Suprapubic skin (tissue), 4 donors: ENCODE results near the gene SHISA9. TPM values are rescaled to one million over a fixed set of nuclear protein-coding genes. Genes with fewer than 3 reads are reported as not detected.
"Not testable (repeated sequence)": the region's sequence is repeated elsewhere in the genome, so short reads cannot be mapped to it uniquely, and the experiment has no call there.

Source experiments
- DNase-seq, 2 donors: peaks; one replicate each; pipeline ENCODE4 v3.0.0-alpha.2; 2019; ENCODE audit warnings: low spot score in 2 of 2
- H3K27ac ChIP-seq: fragments of 200-600 bp; sonication (generic); one replicate; pipeline ENCODE4 v1.5.1; 2019
- H3K27me3 ChIP-seq: fragments of 200-600 bp; sonication (generic); one replicate; pipeline ENCODE4 v1.5.1; 2019
- H3K36me3 ChIP-seq: fragments of 200-600 bp; sonication (generic); one replicate; pipeline ENCODE4 v1.5.1; 2019
- H3K4me1 ChIP-seq: fragments of 200-600 bp; sonication (generic); one replicate; pipeline ENCODE4 v1.5.1; 2019
- H3K4me3 ChIP-seq: fragments of 200-600 bp; sonication (generic); one replicate; pipeline ENCODE4 v1.5.1; 2019; ENCODE audit warnings: mild to moderate bottlenecking
- H3K9me3 ChIP-seq: fragments of 200-600 bp; sonication (generic); one replicate; pipeline ENCODE4 v1.5.1; 2019
- EP300 ChIP-seq: sonication (generic); formaldehyde crosslinking; IDR thresholded peaks from one replicate; pipeline ENCODE4 v1.6.1; 2017; ENCODE audit warnings: antibody characterized with exemption
- POLR2A ChIP-seq, 2 donors: fragments of 450-650 bp; IDR thresholded peaks; one replicate each; pipeline ENCODE4 v1.6.1; 2017; ENCODE audit warnings: antibody characterized with exemption in 2 of 2, mild to moderate bottlenecking in 2 of 2, moderate library complexity in 2 of 2
- POLR2AphosphoS5 ChIP-seq, 3 donors: sonication (generic); formaldehyde crosslinking; IDR thresholded peaks; one replicate each; pipeline ENCODE4 v1.6.1; 2017; ENCODE audit warnings: antibody characterized with exemption in 3 of 3
- WGBS: methylation state at CpG from one replicate; pipeline ENCODE4 v1.1.5; 2018; 5-methylcytosine and 5-hydroxymethylcytosine counted together
- total RNA-seq, 4 donors: library from RNA; depleted of rRNA; stranded (reverse); fragments of >200 nt; gene quantifications; one replicate each; pipeline ENCODE4 v1.1.0, GENCODE V29; 2016
- TF ChIP-seq, protein P1 (sequence below), 2 donors: fragments of 200-600 bp in 1 of 2; fragments of 450-650 bp in 1 of 2; sonication (generic) in 1 of 2; IDR thresholded peaks; one replicate each; pipeline ENCODE4 v1.5.1; 2016 to 2019; ENCODE audit warnings: antibody characterized with exemption in 2 of 2, mild to moderate bottlenecking in 1 of 2, moderate library complexity in 1 of 2

Gene SHISA9
- total RNA-seq, 4 donors from 2014 or later, result 0.26 to 1.9 (median 1.2) TPM

DNA sequence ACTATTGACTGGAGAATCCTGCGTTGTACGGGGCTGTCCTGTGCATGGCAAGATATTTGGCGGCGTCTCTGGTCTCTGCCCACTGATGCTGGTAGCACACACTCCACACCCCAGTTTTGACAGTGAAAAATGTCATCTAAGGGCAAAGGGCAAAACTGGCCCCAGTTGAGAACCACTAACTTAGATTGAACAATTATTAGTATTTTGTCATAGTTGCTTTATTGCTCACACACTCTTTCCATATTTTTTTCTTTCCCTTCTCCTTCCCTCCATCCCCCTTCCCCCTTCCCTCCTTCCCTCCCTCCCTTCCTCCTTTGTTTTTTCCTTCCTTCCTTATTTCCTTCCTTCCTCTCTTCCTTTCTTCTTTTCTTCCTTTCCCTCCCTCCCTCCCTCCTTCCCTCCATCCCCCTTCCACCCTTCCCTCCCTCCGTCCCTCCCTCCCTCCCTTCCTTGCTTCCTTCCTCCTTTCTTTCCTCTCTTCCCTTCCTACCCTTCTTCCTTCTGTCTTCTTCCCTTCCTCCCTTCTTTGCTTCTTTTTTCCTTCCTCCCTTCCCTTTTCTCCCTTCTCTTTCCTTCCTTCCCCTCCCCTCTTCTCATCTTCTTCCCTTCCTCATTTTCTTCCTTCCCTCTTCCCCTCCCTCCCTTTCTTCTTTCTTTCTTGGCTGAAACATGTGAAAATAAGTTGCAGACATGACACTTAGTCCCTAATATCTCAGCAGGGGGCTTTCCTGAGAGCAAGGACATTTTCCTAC, 5.5 kb downstream of the SHISA9 start:
- no peak overlapping the region for H3K4me3 ChIP-seq
- peaks cover 63% of the 10 kb centered on the region for H3K27me3 ChIP-seq
- TF ChIP-seq, protein P1, sequence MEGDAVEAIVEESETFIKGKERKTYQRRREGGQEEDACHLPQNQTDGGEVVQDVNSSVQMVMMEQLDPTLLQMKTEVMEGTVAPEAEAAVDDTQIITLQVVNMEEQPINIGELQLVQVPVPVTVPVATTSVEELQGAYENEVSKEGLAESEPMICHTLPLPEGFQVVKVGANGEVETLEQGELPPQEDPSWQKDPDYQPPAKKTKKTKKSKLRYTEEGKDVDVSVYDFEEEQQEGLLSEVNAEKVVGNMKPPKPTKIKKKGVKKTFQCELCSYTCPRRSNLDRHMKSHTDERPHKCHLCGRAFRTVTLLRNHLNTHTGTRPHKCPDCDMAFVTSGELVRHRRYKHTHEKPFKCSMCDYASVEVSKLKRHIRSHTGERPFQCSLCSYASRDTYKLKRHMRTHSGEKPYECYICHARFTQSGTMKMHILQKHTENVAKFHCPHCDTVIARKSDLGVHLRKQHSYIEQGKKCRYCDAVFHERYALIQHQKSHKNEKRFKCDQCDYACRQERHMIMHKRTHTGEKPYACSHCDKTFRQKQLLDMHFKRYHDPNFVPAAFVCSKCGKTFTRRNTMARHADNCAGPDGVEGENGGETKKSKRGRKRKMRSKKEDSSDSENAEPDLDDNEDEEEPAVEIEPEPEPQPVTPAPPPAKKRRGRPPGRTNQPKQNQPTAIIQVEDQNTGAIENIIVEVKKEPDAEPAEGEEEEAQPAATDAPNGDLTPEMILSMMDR (IDR thresholded peaks at IDR 0.05), result no peak
- TF ChIP-seq EP300 (no peak), POLR2AphosphoS5 (IDR thresholded peaks at IDR 0.05) (no peak)
- no peaks in the 10 kb centered on the region for H3K36me3 ChIP-seq
- DNase-seq, result no peak
- no peak overlapping the region for H3K27ac ChIP-seq
- 86% methylated on average over 5 of the region's 5 CpGs for WGBS
- no peaks in the 10 kb centered on the region for H3K9me3 ChIP-seq
- H3K4me1 ChIP-seq, result peaks cover 17% of the 10 kb centered on the region

DNA sequence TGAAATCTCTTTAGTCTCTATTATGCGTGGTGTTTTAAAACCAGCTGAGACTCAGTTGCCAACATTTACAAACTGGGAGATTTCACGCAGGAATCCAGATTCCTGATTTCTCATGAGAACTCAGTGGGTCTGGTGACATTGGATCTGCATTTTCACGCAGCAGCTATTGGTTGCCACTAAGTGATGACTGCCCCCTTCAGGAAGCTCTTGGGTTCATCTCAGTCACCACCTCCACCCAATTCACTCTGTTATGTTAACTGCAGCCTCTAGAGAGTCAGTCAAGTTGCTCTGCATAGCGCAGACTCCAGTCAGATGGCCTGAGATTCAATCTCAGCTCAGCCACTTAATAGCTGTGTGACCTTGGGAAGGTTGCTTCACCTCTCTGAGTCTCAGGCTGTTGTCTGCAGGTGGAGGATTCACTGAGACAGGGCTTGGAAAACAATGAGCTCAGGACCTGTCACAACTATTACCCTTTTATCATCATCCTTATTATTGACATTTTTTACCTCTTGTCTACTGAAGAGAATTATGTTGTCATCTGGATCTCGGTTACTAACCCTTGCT, 6.4 kb downstream of the SHISA9 start:
- Histone ChIP-seq H3K4me3 (no peak overlapping the region), H3K4me1 (peaks cover 9% of the 10 kb centered on the region), H3K36me3 (no peaks in the 10 kb centered on the region), H3K27me3 (peaks cover 55% of the 10 kb centered on the region), H3K27ac (no peak overlapping the region), H3K9me3 (no peaks in the 10 kb centered on the region)
- WGBS, result 44% methylated on average over 5 of the region's 5 CpGs
- TF ChIP-seq POLR2AphosphoS5 (IDR thresholded peaks at IDR 0.05) (no peak), EP300 (no peak), POLR2A (IDR thresholded peaks at IDR 0.05) (no peak)
- TF ChIP-seq, protein P1 (IDR thresholded peaks at IDR 0.05), result no peak
- no peak for DNase-seq

DNA sequence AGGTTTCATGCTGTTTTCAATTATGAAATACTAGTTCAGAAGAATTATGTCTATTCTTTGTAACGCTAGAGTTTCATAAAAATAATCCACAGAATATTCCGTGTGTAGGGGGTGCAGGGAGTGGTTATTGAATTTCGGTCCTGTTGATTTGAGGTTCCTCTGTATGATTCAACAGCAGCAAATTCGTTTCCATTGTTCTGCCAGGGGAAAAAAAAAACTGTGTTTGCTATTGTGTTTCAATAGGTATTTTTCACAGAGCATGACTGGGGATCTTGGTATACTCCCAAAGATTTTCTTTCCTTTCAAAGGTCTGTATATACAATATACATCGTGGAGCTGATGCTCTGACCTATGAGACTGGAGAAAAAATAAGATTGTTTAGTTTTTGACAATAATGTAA, 15.8 kb downstream of the SHISA9 start:
- H3K4me1 ChIP-seq, result no peaks in the 10 kb centered on the region
- no peak for DNase-seq
- no peak overlapping the region for H3K4me3 ChIP-seq
- no peak overlapping the region for H3K27ac ChIP-seq
- 66% methylated on average over 5 of the region's 5 CpGs for WGBS
- H3K9me3 ChIP-seq, result no peaks in the 10 kb centered on the region
- H3K27me3 ChIP-seq, result no peaks in the 10 kb centered on the region
- TF ChIP-seq EP300 (no peak), POLR2A (IDR thresholded peaks at IDR 0.05) (no peak), POLR2AphosphoS5 (IDR thresholded peaks at IDR 0.05) (no peak)
- TF ChIP-seq, protein P1 (IDR thresholded peaks at IDR 0.05), result no peak
- no peaks in the 10 kb centered on the region for H3K36me3 ChIP-seq

DNA sequence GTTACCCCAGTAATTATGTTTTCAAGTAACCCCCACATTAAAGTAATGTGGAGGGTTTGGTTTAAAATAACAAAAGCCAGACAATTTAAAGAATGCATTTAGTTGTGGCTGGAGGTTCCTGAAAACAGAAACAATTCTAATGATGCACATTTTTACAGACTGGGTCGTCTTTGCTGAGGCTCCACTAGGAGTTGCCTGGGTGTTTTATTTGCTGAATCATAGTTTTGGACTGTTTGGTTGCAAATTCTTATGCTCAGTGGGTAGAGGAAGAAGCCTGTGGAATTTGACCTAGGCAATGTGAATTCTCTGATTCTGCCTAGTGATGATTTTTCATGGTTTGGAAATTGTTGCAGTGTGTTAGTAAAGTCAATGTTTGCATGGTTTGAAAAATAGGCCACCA, 16.3 kb downstream of the SHISA9 start:
- H3K27ac ChIP-seq, result no peak overlapping the region
- H3K27me3 ChIP-seq, result peaks cover 4% of the 10 kb centered on the region
- 46% methylated on average over 1 of the region's 1 CpG for WGBS
- no peaks in the 10 kb centered on the region for H3K36me3 ChIP-seq
- no peak for DNase-seq
- H3K9me3 ChIP-seq, result no peaks in the 10 kb centered on the region
- H3K4me3 ChIP-seq, result no peak overlapping the region
- TF ChIP-seq, protein P1 (IDR thresholded peaks at IDR 0.05), result no peak
- no peak for TF ChIP-seq EP300
- TF ChIP-seq POLR2AphosphoS5 (IDR thresholded peaks at IDR 0.05), result no peak
- no peak for TF ChIP-seq POLR2A (IDR thresholded peaks at IDR 0.05)
- no peaks in the 10 kb centered on the region for H3K4me1 ChIP-seq

DNA sequence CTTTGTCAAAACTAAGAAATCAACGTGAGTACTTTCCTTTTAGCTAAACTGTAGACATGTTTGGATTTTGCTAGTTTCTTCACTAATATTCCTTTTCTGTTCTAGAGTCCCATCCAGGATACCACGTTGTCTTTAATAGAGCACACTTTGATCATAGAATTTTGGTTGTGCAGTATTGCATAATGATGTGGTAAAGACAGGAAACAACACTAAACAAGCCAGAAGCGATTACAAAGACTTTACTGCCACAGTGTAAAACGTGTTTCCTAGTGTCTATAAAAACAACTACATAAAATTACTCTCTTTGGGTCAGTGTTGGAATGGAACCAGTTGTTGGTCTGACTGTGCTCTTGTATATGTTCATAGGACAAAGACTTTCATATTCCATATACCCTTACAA, 19.3 kb downstream of the SHISA9 start:
- Histone ChIP-seq H3K27me3 (peaks cover 4% of the 10 kb centered on the region), H3K4me1 (no peaks in the 10 kb centered on the region), H3K27ac (no peak overlapping the region), H3K9me3 (no peaks in the 10 kb centered on the region), H3K4me3 (no peak overlapping the region), H3K36me3 (no peaks in the 10 kb centered on the region)
- no peak for DNase-seq
- WGBS, result 60% methylated on average over 4 of the region's 4 CpGs
- TF ChIP-seq, protein P1 (IDR thresholded peaks at IDR 0.05), result no peak
- TF ChIP-seq POLR2AphosphoS5 (IDR thresholded peaks at IDR 0.05) (no peak), EP300 (no peak), POLR2A (IDR thresholded peaks at IDR 0.05) (no peak)

DNA sequence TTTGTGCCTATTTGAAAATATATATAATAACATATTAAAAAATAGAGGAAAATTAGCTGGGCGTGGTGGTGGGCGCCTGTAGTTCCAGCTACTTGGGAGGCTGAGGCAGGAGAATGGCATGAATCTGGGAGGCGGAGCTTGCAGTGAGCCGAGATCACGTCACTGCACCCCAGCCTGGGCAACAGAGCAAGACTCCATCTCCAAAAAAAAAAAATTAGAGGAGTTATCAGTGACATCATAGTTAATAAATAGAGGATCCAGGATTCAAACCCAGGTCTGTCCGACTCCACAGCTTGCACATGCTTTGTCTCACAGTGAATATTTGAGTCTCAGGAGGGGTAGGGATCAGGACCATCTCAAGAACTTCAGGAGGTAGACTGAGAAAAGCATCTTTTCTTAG, 22.2 kb downstream of the SHISA9 start:
- not testable (repeated sequence) for H3K36me3 ChIP-seq, H3K9me3 ChIP-seq, H3K27me3 ChIP-seq, H3K4me1 ChIP-seq, DNase-seq, H3K4me3 ChIP-seq, H3K27ac ChIP-seq
- WGBS, result 81% methylated on average over 6 of the region's 6 CpGs
